ENCODE results near the gene ST8SIA5.

ST8SIA5 gene

GRCh38 chr18:46686186-46686585 lies 70.7 kb downstream of the ST8SIA5 start:
- no peaks in the 10 kb centered on the region for H4K20me1 ChIP-seq (ENCODE audit: insufficient read depth, low read length)
- H3K36me3 ChIP-seq (ENCODE audit: insufficient read depth, low read length), result no peaks in the 10 kb centered on the region
- no peak for TF ChIP-seq CTCF (IDR thresholded peaks at IDR 0.05; ENCODE audit: borderline replicate concordance, extremely low read depth, low read length, poor library complexity, severe bottlenecking)
- TF ChIP-seq EZH2 (IDR thresholded peaks at IDR 0.05; ENCODE audit: borderline replicate concordance, low read depth, low read length, severe bottlenecking), result no peak
- H3K4me2 ChIP-seq (ENCODE audit: insufficient read depth, low read length), result no peak overlapping the region
- H3K4me3 ChIP-seq (ENCODE audit: low read depth in 1 of 2, low read length in 2 of 2), result no peak overlapping the region
- ATAC-seq (ENCODE audit: insufficient read depth, low read depth), result no peak
- H3K27ac ChIP-seq (ENCODE audit: low read length), result no peak overlapping the region
- H2AFZ ChIP-seq (ENCODE audit: low read depth, low read length), result no peak overlapping the region
- no peaks in the 10 kb centered on the region for H3K9me3 ChIP-seq (ENCODE audit: insufficient read depth, low read length, severe bottlenecking)
- no peak for DNase-seq
- H3K79me2 ChIP-seq (ENCODE audit: insufficient read depth, low read length), result no peaks in the 10 kb centered on the region
- no peak overlapping the region for H3K9ac ChIP-seq (ENCODE audit: low read depth, low read length)
- H3K27me3 ChIP-seq (ENCODE audit: insufficient read depth, low read length, poor library complexity), result no peaks in the 10 kb centered on the region
- H3K4me1 ChIP-seq (ENCODE audit: insufficient read depth, low read length), result no peaks in the 10 kb centered on the region

- DNase-seq, result no peak
- Histone ChIP-seq H3K9ac (ENCODE audit: low read depth, low read length) (no peak overlapping the region), H3K4me2 (ENCODE audit: insufficient read depth, low read length) (no peak overlapping the region), H3K36me3 (ENCODE audit: insufficient read depth, low read length) (no peaks in the 10 kb centered on the region), H4K20me1 (ENCODE audit: insufficient read depth, low read length) (no peaks in the 10 kb centered on the region), H3K4me3 (ENCODE audit: low read depth in 1 of 2, low read length in 2 of 2) (no peak overlapping the region), H3K79me2 (ENCODE audit: insufficient read depth, low read length) (no peaks in the 10 kb centered on the region), H3K27me3 (ENCODE audit: insufficient read depth, low read length, poor library complexity) (no peaks in the 10 kb centered on the region), H3K27ac (ENCODE audit: low read length) (no peak overlapping the region), H3K4me1 (ENCODE audit: insufficient read depth, low read length) (no peaks in the 10 kb centered on the region), H2AFZ (ENCODE audit: low read depth, low read length) (no peak overlapping the region), H3K9me3 (ENCODE audit: insufficient read depth, low read length, severe bottlenecking) (no peaks in the 10 kb centered on the region)
- ATAC-seq (ENCODE audit: insufficient read depth, low read depth), result no peak
- TF ChIP-seq CTCF (IDR thresholded peaks at IDR 0.05; ENCODE audit: borderline replicate concordance, extremely low read depth, low read length, poor library complexity, severe bottlenecking) (no peak), EZH2 (IDR thresholded peaks at IDR 0.05; ENCODE audit: borderline replicate concordance, low read depth, low read length, severe bottlenecking) (no peak)
These were observed 73.6 kb downstream of the ST8SIA5 start for GRCh38 chr18:46683252-46683651.

GRCh38 chr18:46680784-46681695 lies 75.8 kb downstream of the ST8SIA5 start:
- no peak overlapping the region for H3K4me3 ChIP-seq (ENCODE audit: low read depth in 1 of 2, low read length in 2 of 2)
- H3K27me3 ChIP-seq (ENCODE audit: insufficient read depth, low read length, poor library complexity), result peaks cover 7% of the 10 kb centered on the region
- H3K27ac ChIP-seq (ENCODE audit: low read length), result no peak overlapping the region
- no peak overlapping the region for H3K9ac ChIP-seq (ENCODE audit: low read depth, low read length)
- no peaks in the 10 kb centered on the region for H3K4me1 ChIP-seq (ENCODE audit: insufficient read depth, low read length)
- no peaks in the 10 kb centered on the region for H3K9me3 ChIP-seq (ENCODE audit: insufficient read depth, low read length, severe bottlenecking)
- no peaks in the 10 kb centered on the region for H3K79me2 ChIP-seq (ENCODE audit: insufficient read depth, low read length)
- no peaks in the 10 kb centered on the region for H3K36me3 ChIP-seq (ENCODE audit: insufficient read depth, low read length)
- DNase-seq, result no peak
- H4K20me1 ChIP-seq (ENCODE audit: insufficient read depth, low read length), result peaks cover 3% of the 10 kb centered on the region; the same call in 1 of the 2 replicates
- ATAC-seq (ENCODE audit: insufficient read depth, low read depth), result no peak
- no peak for TF ChIP-seq EZH2 (IDR thresholded peaks at IDR 0.05; ENCODE audit: borderline replicate concordance, low read depth, low read length, severe bottlenecking)
- TF ChIP-seq CTCF (IDR thresholded peaks at IDR 0.05; ENCODE audit: borderline replicate concordance, extremely low read depth, low read length, poor library complexity, severe bottlenecking), result no peak
- H3K4me2 ChIP-seq (ENCODE audit: insufficient read depth, low read length), result no peak overlapping the region
- no peak overlapping the region for H2AFZ ChIP-seq (ENCODE audit: low read depth, low read length)
